ENCODE results near the gene ZGRF1. TPM values are rescaled to one million over a fixed set of nuclear protein-coding genes. Genes with fewer than 3 reads are reported as not detected.
A peak's percentile ranks its signal among the peaks of the same experiment; 100 is the strongest.
"Not testable (repeated sequence)": the region's sequence is repeated elsewhere in the genome, so short reads cannot be mapped to it uniquely, and the experiment has no call there.

Gene ZGRF1
- total RNA-seq, 2 experiments from 2014 or later, result 41.8 to 59.5 TPM

- CTCF ChIA-PET, result no interaction called here
- no peak overlapping the region for H3K27ac Mint-ChIP-seq
- H3K27me3 Mint-ChIP-seq, result no peaks in the 10 kb centered on the region
- peaks cover 28% of the 10 kb centered on the region for H3K36me3 Mint-ChIP-seq
- ATAC-seq (no peak), DNase-seq (no peak)
- H3K4me3 Mint-ChIP-seq, result no peak overlapping the region
- no peaks in the 10 kb centered on the region for H3K9me3 Mint-ChIP-seq (ENCODE audit: low read depth)
- H3K4me1 Mint-ChIP-seq, result peaks cover 6% of the 10 kb centered on the region
These were observed 11.8 kb upstream of the ZGRF1 start for GRCh38 chr4:112648263-112649054.

- no peak for DNase-seq
- H3K4me3 Mint-ChIP-seq, result no peak overlapping the region
- H3K4me1 Mint-ChIP-seq, result peaks cover 12% of the 10 kb centered on the region
- CTCF ChIA-PET, result interaction anchor here (1.7 kb wide), 1 partner anchor 7 kb away, joined by 3 read pairs; no protein-coding TSS in a partner anchor
- H3K27me3 Mint-ChIP-seq, result no peaks in the 10 kb centered on the region
- H3K9me3 Mint-ChIP-seq (ENCODE audit: low read depth), result no peaks in the 10 kb centered on the region
- no peak for ATAC-seq
- H3K36me3 Mint-ChIP-seq, result peaks cover 34% of the 10 kb centered on the region
- no peak overlapping the region for H3K27ac Mint-ChIP-seq
These were observed 11.1 kb upstream of the ZGRF1 start for GRCh38 chr4:112647785-112648184.

GRCh38 chr4:112646632-112647537 lies 10.2 kb upstream of the ZGRF1 start:
- DNase-seq (no peak), ATAC-seq (no peak)
- Mint-ChIP-seq H3K36me3 (peaks cover 35% of the 10 kb centered on the region), H3K27ac (peak overlapping the region; percentile 6), H3K27me3 (no peaks in the 10 kb centered on the region), H3K4me3 (no peak overlapping the region), H3K4me1 (peaks cover 17% of the 10 kb centered on the region), H3K9me3 (ENCODE audit: low read depth) (no peaks in the 10 kb centered on the region)
- CTCF ChIA-PET, result interaction anchor here (1.0 to 1.7 kb wide), 3 partner anchors 8 to 92 kb away, joined by 3 to 6 read pairs (median 3); partner anchors contain the start of genes LARP7 and ZGRF1

- Mint-ChIP-seq H3K27ac (peak overlapping the region; percentile 15), H3K9me3 (ENCODE audit: low read depth) (no peaks in the 10 kb centered on the region), H3K27me3 (no peaks in the 10 kb centered on the region), H3K4me3 (no peak overlapping the region), H3K4me1 (peaks cover 26% of the 10 kb centered on the region), H3K36me3 (peaks cover 42% of the 10 kb centered on the region)
- CTCF ChIA-PET, result interaction anchor here (1.0 to 1.7 kb wide), 3 partner anchors 8 to 93 kb away, joined by 3 to 6 read pairs (median 3); partner anchors contain the start of genes LARP7 and ZGRF1
- ATAC-seq, result no peak
- no peak for DNase-seq
These were observed 9.0 kb upstream of the ZGRF1 start for GRCh38 chr4:112645541-112646329.

GRCh38 chr4:112644595-112645535 lies 8.2 kb upstream of the ZGRF1 start:
- H3K9me3 Mint-ChIP-seq (ENCODE audit: low read depth); ATAC-seq; H3K4me3 Mint-ChIP-seq; H3K27me3 Mint-ChIP-seq; DNase-seq: not testable (repeated sequence)
- Mint-ChIP-seq H3K27ac (peak overlapping the region; percentile 63), H3K36me3 (peaks cover 42% of the 10 kb centered on the region), H3K4me1 (peaks cover 28% of the 10 kb centered on the region)
- CTCF ChIA-PET, result interaction anchor here (1.0 to 1.7 kb wide), 2 partner anchors 117 to 121 kb away, joined by 3 to 5 read pairs; no protein-coding TSS in a partner anchor

- H3K27ac Mint-ChIP-seq, result peak overlapping the region; percentile 63
- no peaks in the 10 kb centered on the region for H3K27me3 Mint-ChIP-seq
- H3K4me3 Mint-ChIP-seq, result no peak overlapping the region
- DNase-seq, result no peak
- H3K4me1 Mint-ChIP-seq, result peaks cover 40% of the 10 kb centered on the region
- CTCF ChIA-PET, result interaction anchor here (1.6 to 1.7 kb wide), 2 partner anchors 121 to 123 kb away, joined by 5 read pairs; no protein-coding TSS in a partner anchor
- peaks cover 43% of the 10 kb centered on the region for H3K36me3 Mint-ChIP-seq
- no peaks in the 10 kb centered on the region for H3K9me3 Mint-ChIP-seq (ENCODE audit: low read depth)
- no peak for ATAC-seq
These were observed 5.8 kb upstream of the ZGRF1 start for GRCh38 chr4:112642526-112642925.

- H3K27me3 Mint-ChIP-seq, result no peaks in the 10 kb centered on the region
- no peak overlapping the region for H3K4me3 Mint-ChIP-seq
- DNase-seq (no peak), ATAC-seq (peak; percentile 1)
- H3K27ac Mint-ChIP-seq, result no peak overlapping the region
- H3K9me3 Mint-ChIP-seq (ENCODE audit: low read depth), result no peaks in the 10 kb centered on the region
- H3K4me1 Mint-ChIP-seq, result peaks cover 45% of the 10 kb centered on the region
- peaks cover 15% of the 10 kb centered on the region for H3K36me3 Mint-ChIP-seq
- CTCF ChIA-PET, result interaction anchor here (0.7 to 6.8 kb wide), 7 partner anchors 9 to 351 kb away, joined by 3 to 57 read pairs (median 5); partner anchors contain the start of genes NEUROG2 and TIFA
These were observed 800 bp upstream of the ZGRF1 start for GRCh38 chr4:112637552-112637866.

- peak overlapping the region; percentile 61 for H3K27ac Mint-ChIP-seq
- CTCF ChIA-PET, result interaction anchor here (6.8 kb wide), 1 partner anchor 131 kb away, joined by 57 read pairs; no protein-coding TSS in a partner anchor
- ATAC-seq, result no peak
- H3K36me3 Mint-ChIP-seq, result peaks cover 4% of the 10 kb centered on the region
- H3K4me1 Mint-ChIP-seq, result peaks cover 23% of the 10 kb centered on the region
- no peak for DNase-seq
- H3K4me3 Mint-ChIP-seq, result no peak overlapping the region
- no peaks in the 10 kb centered on the region for H3K27me3 Mint-ChIP-seq
- no peaks in the 10 kb centered on the region for H3K9me3 Mint-ChIP-seq (ENCODE audit: low read depth)
These were observed 3.1 kb downstream of the ZGRF1 start for GRCh38 chr4:112633477-112634235.

- Mint-ChIP-seq H3K27me3 (no peaks in the 10 kb centered on the region), H3K4me3 (no peak overlapping the region), H3K9me3 (ENCODE audit: low read depth) (no peaks in the 10 kb centered on the region), H3K4me1 (no peaks in the 10 kb centered on the region), H3K36me3 (peaks cover 28% of the 10 kb centered on the region), H3K27ac (no peak overlapping the region)
- DNase-seq (no peak), ATAC-seq (no peak)
- CTCF ChIA-PET, result interaction anchor here (1.0 to 1.7 kb wide), 2 partner anchors 11 to 139 kb away, joined by 4 to 9 read pairs; no protein-coding TSS in a partner anchor
These were observed 10.5 kb downstream of the ZGRF1 start for GRCh38 chr4:112626228-112626627.

- H3K9me3 Mint-ChIP-seq (ENCODE audit: low read depth), result no peaks in the 10 kb centered on the region
- peaks cover 29% of the 10 kb centered on the region for H3K36me3 Mint-ChIP-seq
- H3K27ac Mint-ChIP-seq, result no peak overlapping the region
- CTCF ChIA-PET, result interaction anchor here (1.7 kb wide), 1 partner anchor 13 kb away, joined by 5 read pairs; no protein-coding TSS in a partner anchor
- ATAC-seq (no peak), DNase-seq (no peak)
- H3K27me3 Mint-ChIP-seq, result no peaks in the 10 kb centered on the region
- peaks cover 7% of the 10 kb centered on the region for H3K4me1 Mint-ChIP-seq
- no peak overlapping the region for H3K4me3 Mint-ChIP-seq
These were observed 19.7 kb downstream of the ZGRF1 start for GRCh38 chr4:112616984-112617383.

GRCh38 chr4:112612814-112613213 lies 23.9 kb downstream of the ZGRF1 start:
- not testable (repeated sequence) for H3K4me1 Mint-ChIP-seq

More at GRCh38 chr4:112612814-112613213, 23.9 kb downstream of the ZGRF1 start:
- ATAC-seq; DNase-seq; H3K27me3 Mint-ChIP-seq; H3K9me3 Mint-ChIP-seq (ENCODE audit: low read depth); CTCF ChIA-PET; H3K4me3 Mint-ChIP-seq; H3K27ac Mint-ChIP-seq: not testable (repeated sequence)
- peaks cover 13% of the 10 kb centered on the region for H3K36me3 Mint-ChIP-seq

Measured in activated CD8-positive, alpha-beta memory T cell treated with anti-CD3 and anti-CD28 coated beads, Interleukin-2, amount 10 ng/mL, durations not matched to agents 7 days and 5 days (primary cell).